H1 (cell line): ENCODE data around the gene CTNNBL1. TPM values are rescaled to one million over a fixed set of nuclear protein-coding genes. Genes with fewer than 3 reads are reported as not detected.
A peak's percentile ranks its signal among the peaks of the same experiment; 100 is the strongest.

Source experiments
- CTCF ChIA-PET: fragments of 300-600 bp; sonication (Branson Sonifier 250); formaldehyde crosslinking; loops from one replicate; lab custom pipeline; 2021; ENCODE audit not compliant: partially characterized antibody; lab: Charles Lee
- POLR2A ChIA-PET: fragments of 300-600 bp; sonication (Branson Sonifier 250); formaldehyde crosslinking; loops from one replicate; lab custom pipeline; 2021; ENCODE audit warnings: inconsistent platforms; ENCODE audit not compliant: partially characterized antibody; lab: Charles Lee
- DNase-seq, 2 experiments: peaks; one replicate each; pipeline versions ENCODE4 v3.0.0 to v3.0.0-alpha.2; 2010 to 2022; ENCODE audit warnings: low spot score in 2 of 2, low read depth in 1 of 2, mixed read lengths in 1 of 2
- FAIRE-seq: peaks from 2 replicates; lab custom pipeline; 2011; peaks lifted over from hg19 to GRCh38; lab: Jason Lieb, UNC
- H2AFZ ChIP-seq: 2 replicates; pipeline ENCODE4 v1.8.1; 2012; ENCODE audit warnings: low read length, inconsistent platforms
- H2AK5ac ChIP-seq: 2 replicates; pipeline ENCODE4 v1.6.1; 2013; ENCODE audit warnings: low read depth, low read length
- H2BK120ac ChIP-seq: replicated peaks from 2 replicates; pipeline ENCODE3; 2013; ENCODE audit warnings: low read depth, low read length, inconsistent platforms
- H2BK12ac ChIP-seq: 2 replicates; pipeline ENCODE4 v1.6.1; 2013; ENCODE audit warnings: low read depth, low read length
- H2BK15ac ChIP-seq: 2 replicates; pipeline ENCODE4 v1.6.1; 2013; ENCODE audit warnings: low read length
- H2BK20ac ChIP-seq: 2 replicates; pipeline ENCODE4 v1.6.1; 2013; ENCODE audit warnings: low read length
- H2BK5ac ChIP-seq: 2 replicates; pipeline ENCODE4 v1.6.1; 2013; ENCODE audit warnings: low read depth, low read length
- H3K14ac ChIP-seq: 2 replicates; pipeline ENCODE4 v1.6.1; 2013; ENCODE audit warnings: inconsistent platforms; ENCODE audit not compliant: insufficient read length
- H3K18ac ChIP-seq: 2 replicates; pipeline ENCODE4 v1.6.1; 2013; ENCODE audit warnings: low read length; ENCODE audit errors: extremely low read depth
- H3K23ac ChIP-seq: 2 replicates; pipeline ENCODE4 v1.6.1; 2013; ENCODE audit warnings: inconsistent platforms; ENCODE audit not compliant: insufficient read length
- H3K23me2 ChIP-seq: 2 replicates; pipeline ENCODE4 v1.6.1; 2013; ENCODE audit warnings: low read depth, low read length
- H3K27ac ChIP-seq: 2 replicates; pipeline ENCODE4 v1.6.1; 2011; ENCODE audit warnings: low read depth, low read length, inconsistent platforms
- H3K27me3 ChIP-seq, 4 experiments: replicated peaks in 1 of 4; 1 replicate in 1 of 4; 2 replicates in 3 of 4; pipeline versions ENCODE4 v1.6.1 to v1.8.1; 2011 to 2013; ENCODE audit warnings: low read length in 3 of 4, mild to moderate bottlenecking in 3 of 4, inconsistent platforms in 2 of 4, mixed read lengths in 2 of 4, moderate library complexity in 1 of 4; ENCODE audit not compliant: control insufficient read depth in 3 of 4, insufficient read depth in 3 of 4; ENCODE audit errors: extremely low read depth in 1 of 4
- H3K36me3 ChIP-seq, 4 experiments: 2 replicates each; pipeline versions ENCODE4 v1.6.1 to v1.8.1; 2011 to 2013; ENCODE audit warnings: mild to moderate bottlenecking in 4 of 4, low read length in 3 of 4, moderate library complexity in 2 of 4, control low read depth in 1 of 4, inconsistent platforms in 1 of 4; ENCODE audit not compliant: insufficient read depth in 4 of 4, control insufficient read depth in 2 of 4
- H3K4ac ChIP-seq: replicated peaks from 2 replicates; pipeline ENCODE3; 2013; ENCODE audit warnings: low read length, low read depth, mixed read lengths, inconsistent platforms; ENCODE audit not compliant: insufficient read length
- H3K4me1 ChIP-seq, 4 experiments: replicated peaks in 1 of 4; 1 replicate in 1 of 4; 2 replicates in 3 of 4; pipeline versions ENCODE4 v1.6.1 to v1.8.1; 2011 to 2013; ENCODE audit warnings: low read length in 3 of 4, inconsistent platforms in 2 of 4, mixed read lengths in 1 of 4; ENCODE audit not compliant: insufficient read depth in 4 of 4, control insufficient read depth in 3 of 4
- H3K4me2 ChIP-seq, 2 experiments: 2 replicates each; pipeline versions ENCODE4 v1.6.1 to v1.8.1; 2011 to 2013; ENCODE audit warnings: low read depth in 2 of 2, low read length in 2 of 2, control low read depth in 1 of 2, inconsistent platforms in 1 of 2, mild to moderate bottlenecking in 1 of 2; ENCODE audit not compliant: insufficient read depth in 1 of 2
- H3K4me3 ChIP-seq, 4 experiments: fragments of 200-600, 300-600 bp in 1 of 4; sonication (generic), shearing (Covaris generic), sonication (Bioruptor Twin) in 1 of 4; 2 replicates each; pipeline versions ENCODE4 v1.5.1 to v1.8.1; 2011 to 2016; ENCODE audit warnings: low read length in 4 of 4, low read depth in 3 of 4, control low read depth in 2 of 4, inconsistent platforms in 2 of 4, mild to moderate bottlenecking in 2 of 4, mixed read lengths in 1 of 4, moderate library complexity in 1 of 4; ENCODE audit not compliant: insufficient read depth in 2 of 4; ENCODE audit errors: extremely low read depth in 1 of 4
- H3K56ac ChIP-seq: replicated peaks from 2 replicates; pipeline ENCODE3; 2013; ENCODE audit warnings: low read depth, mild to moderate bottlenecking, mixed read lengths, low read length, inconsistent platforms; ENCODE audit not compliant: insufficient read length
- H3K79me1 ChIP-seq: 2 replicates; pipeline ENCODE4 v1.6.1; 2013; ENCODE audit warnings: low read depth, low read length, control low read depth
- H3K79me2 ChIP-seq, 2 experiments: 2 replicates each; pipeline versions ENCODE4 v1.6.1 to v1.8.1; 2012 to 2013; ENCODE audit warnings: low read length in 2 of 2, mild to moderate bottlenecking in 2 of 2, inconsistent platforms in 1 of 2; ENCODE audit not compliant: insufficient read depth in 2 of 2, control insufficient read depth in 1 of 2
- H3K9ac ChIP-seq, 4 experiments: replicated peaks in 1 of 4; 1 replicate in 1 of 4; 2 replicates in 3 of 4; pipeline versions ENCODE4 v1.6.1 to v1.8.1; 2011 to 2013; ENCODE audit warnings: low read depth in 3 of 4, low read length in 3 of 4, control low read depth in 2 of 4, mild to moderate bottlenecking in 2 of 4, moderate library complexity in 2 of 4, inconsistent platforms in 1 of 4; ENCODE audit errors: extremely low read depth in 1 of 4
- H3K9me3 ChIP-seq, 2 experiments: 2 replicates each; pipeline versions ENCODE4 v1.6.1 to v1.8.1; 2012 to 2013; ENCODE audit warnings: mild to moderate bottlenecking in 2 of 2, moderate library complexity in 2 of 2, control low read depth in 1 of 2, inconsistent platforms in 1 of 2, low read depth in 1 of 2, low read length in 1 of 2, mixed read lengths in 1 of 2; ENCODE audit not compliant: insufficient read depth in 2 of 2
- H4K20me1 ChIP-seq, 2 experiments: replicated peaks in 1 of 2; 2 replicates each; pipeline versions ENCODE3 to v1.8.1; 2011 to 2013; ENCODE audit warnings: inconsistent platforms in 2 of 2, low read length in 2 of 2, mild to moderate bottlenecking in 1 of 2; ENCODE audit not compliant: insufficient read depth in 2 of 2, control insufficient read depth in 1 of 2
- H4K5ac ChIP-seq: 2 replicates; pipeline ENCODE4 v1.6.1; 2013; ENCODE audit warnings: low read length, low read depth, mixed read lengths, inconsistent platforms; ENCODE audit not compliant: insufficient read length
- H4K8ac ChIP-seq: 2 replicates; pipeline ENCODE4 v1.8.0; 2013; ENCODE audit warnings: mild to moderate bottlenecking, moderate library complexity, low read length, inconsistent platforms; ENCODE audit not compliant: insufficient read depth; ENCODE audit errors: extremely low read depth
- H4K91ac ChIP-seq: replicated peaks from 2 replicates; pipeline ENCODE3; 2013; ENCODE audit warnings: low read length, mixed read lengths, inconsistent platforms; ENCODE audit not compliant: insufficient read length
- JUN ChIP-seq: IDR thresholded peaks from 2 replicates; pipeline ENCODE4 v1.6.1; 2011; ENCODE audit warnings: low read depth, mild to moderate bottlenecking, improper control_type of control experiment, low read length
- KDM1A ChIP-seq: fragments of 200-600, 300-600 bp; sonication (generic); IDR thresholded peaks from 2 replicates; pipeline ENCODE4 v1.7.1; 2016; ENCODE audit warnings: mild to moderate bottlenecking, low read length, borderline replicate concordance
- WGBS, 2 experiments: shearing (Covaris generic) in 1 of 2; methylation state at CpG; one replicate each; pipeline versions ENCODE4 v1.1.6 to v1.1.7; 2013 to 2015; ENCODE audit warnings: low lambda C conversion rate in 2 of 2, mixed read lengths in 2 of 2, inconsistent platforms in 1 of 2, low coverage in 1 of 2, missing lambda C conversion rate in 1 of 2; ENCODE audit not compliant: insufficient replicate concordance in 2 of 2, insufficient coverage in 1 of 2, insufficient read length in 1 of 2; ENCODE audit errors: extremely low coverage in 1 of 2, missing lambda C conversion rate in 1 of 2; 5-methylcytosine and 5-hydroxymethylcytosine counted together
- polyA plus RNA-seq, 7 experiments: library from polyadenylated mRNA; depleted of rRNA in 3 of 7; stranded (reverse) in 5 of 7; unstranded in 2 of 7; fragments of >200 nt in 5 of 7; fragments of 200-250 nt in 2 of 7; gene quantifications; 1 replicate in 5 of 7; 2 replicates in 1 of 7; 4 replicates in 1 of 7; pipeline versions ENCODE4 v1.2.1 to v1.2.3, GENCODE V29; 2011 to 2013; ENCODE audit warnings: missing spikeins in 2 of 7, mixed read lengths in 2 of 7
- total RNA-seq: library from RNA; stranded (reverse); fragmentation: NEBNext Ultra II Directional; extraction: Animal tissue kit (Norgen Biotek cat#: 25700); gene quantifications from 2 replicates; pipeline ENCODE4 v1.2.1, GENCODE V29; 2021

Gene CTNNBL1
- total and polyA plus RNA-seq, 2 of the 8 experiments (the other 6 are each of a cell fraction or from before 2014, with no cell fraction given): 19.6 to 81.6 TPM

DNA sequence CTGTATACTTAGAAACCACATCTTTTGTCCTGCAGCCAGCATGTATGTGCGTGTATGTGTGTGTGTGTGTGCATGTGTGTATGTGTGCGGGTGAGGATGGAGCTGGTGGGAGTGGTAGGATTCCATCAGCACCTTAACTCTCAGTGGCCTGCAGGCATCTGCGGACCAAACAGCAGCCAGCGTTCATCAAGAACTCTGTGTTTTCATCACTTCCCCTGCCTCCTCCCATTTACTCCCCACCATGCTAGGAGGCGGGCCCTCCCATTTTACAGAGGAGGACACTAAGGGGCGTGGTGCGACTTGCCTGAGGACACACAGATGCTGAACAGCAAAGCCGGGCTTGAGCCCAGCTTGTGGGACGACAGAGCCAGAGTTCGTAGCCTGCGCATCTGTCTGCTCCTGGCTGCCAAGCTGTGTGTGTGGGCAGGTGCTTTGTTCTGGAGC, 218.0 kb downstream of the CTNNBL1 start:
- 53% methylated on average over 11 of the region's 11 CpGs; no CpG with 5 or more reads in 1 of the 2 experiments for WGBS, 2 experiments
- Histone ChIP-seq H3K27ac (no peak overlapping the region), H2BK120ac (no peak overlapping the region), H3K18ac (no peak overlapping the region; the same call in 1 of the 2 replicates), H3K23me2 (peaks cover 17% of the 10 kb centered on the region; the same call in 1 of the 2 replicates), H3K9me3 (no peaks in the 10 kb centered on the region), H3K4me1 (peaks cover 16 to 44% (median 26%) of the 10 kb centered on the region in 4 experiments), H3K36me3 (no peaks in the 10 kb centered on the region), H3K4ac (no peak overlapping the region), H2BK12ac (peak overlapping the region; percentile 89; the same call in 1 of the 2 replicates), H2BK15ac (peak overlapping the region; percentile 75; the same call in 1 of the 2 replicates), H3K4me2 (peak overlapping the region in 1 of 2 experiments; percentile 35; a peak in 2 of 4 replicates), H4K20me1 (peaks cover 0 to 5% of the 10 kb centered on the region in 2 experiments), H3K4me3 (no peak overlapping the region), H3K56ac (no peak overlapping the region), H2BK5ac (peak overlapping the region; percentile 73), H2BK20ac (no peak overlapping the region), H2AK5ac (peak overlapping the region; percentile 66), H2AFZ (no peak overlapping the region), H3K79me1 (no peaks in the 10 kb centered on the region), H3K79me2 (no peaks in the 10 kb centered on the region), H3K14ac (no peak overlapping the region), H4K5ac (no peak overlapping the region), H3K23ac (no peak overlapping the region), H4K8ac (no peak overlapping the region), H3K9ac (no peak overlapping the region), H4K91ac (peak overlapping the region; percentile 87), H3K27me3 (no peaks in the 10 kb centered on the region; a peak in 3 of 7 replicates)
- TF ChIP-seq JUN (no peak), KDM1A (peak; percentile 64; the same call in 1 of the 2 replicates)
- ChIA-PET CTCF (interaction anchor here (0.6 to 1.7 kb wide), 5 partner anchors 9 to 260 kb away, joined by 3 to 4 read pairs (median 3); partner anchors contain the start of gene VSTM2L), POLR2A (interaction anchor here (0.9 to 1.3 kb wide), 3 partner anchors 12 to 72 kb away, joined by 3 to 4 read pairs (median 4); no protein-coding TSS in a partner anchor)
- DNase-seq: peak in 1 of 2 experiments; percentile 70
- no peak for FAIRE-seq
